Liver (tissue), 3 donors: ENCODE data around the gene MAP3K20.

Experiments used
- ATF3 ChIP-seq: IDR thresholded peaks from 2 replicates; pipeline ENCODE4 v1.6.1; 2016; ENCODE audit warnings: antibody characterized with exemption
- EGR1 ChIP-seq, 2 donors: IDR thresholded peaks; 2 replicates each; pipeline ENCODE4 v1.6.1; 2016 to 2018; ENCODE audit warnings: antibody characterized with exemption in 2 of 2, low read depth in 2 of 2
- FOXA1 ChIP-seq: IDR thresholded peaks from 2 replicates; pipeline ENCODE4 v1.6.1; 2016; ENCODE audit warnings: antibody characterized with exemption
- GABPA ChIP-seq, 2 donors: IDR thresholded peaks in 1 of 2; conservative IDR thresholded peaks in 1 of 2; 2 replicates each; pipeline ENCODE4 v1.6.1; 2016; ENCODE audit warnings: antibody characterized with exemption in 2 of 2, mild to moderate bottlenecking in 1 of 2, moderate library complexity in 1 of 2
- HNF4A ChIP-seq, 2 donors: conservative IDR thresholded peaks; 2 replicates each; pipeline ENCODE4 v1.6.1; 2016; ENCODE audit warnings: antibody characterized with exemption in 2 of 2, mild to moderate bottlenecking in 2 of 2
- RAD21 ChIP-seq, 2 donors: IDR thresholded peaks; 2 replicates each; pipeline ENCODE4 v1.6.1; 2016; ENCODE audit warnings: antibody characterized with exemption in 2 of 2, mild to moderate bottlenecking in 2 of 2
- REST ChIP-seq: IDR thresholded peaks from 2 replicates; pipeline ENCODE4 v1.6.1; 2016; ENCODE audit warnings: antibody characterized with exemption, mild to moderate bottlenecking
- RXRA ChIP-seq, 2 donors: IDR thresholded peaks; 2 replicates each; pipeline ENCODE4 v1.6.1; 2017 to 2018; ENCODE audit warnings: antibody characterized with exemption in 2 of 2, mild to moderate bottlenecking in 1 of 2
- SP1 ChIP-seq: IDR thresholded peaks from 2 replicates; pipeline ENCODE4 v1.6.1; 2018; ENCODE audit warnings: antibody characterized with exemption, mild to moderate bottlenecking
- TAF1 ChIP-seq: conservative IDR thresholded peaks from 2 replicates; pipeline ENCODE4 v1.6.1; 2016; ENCODE audit warnings: antibody characterized with exemption, mild to moderate bottlenecking
- YY1 ChIP-seq: IDR thresholded peaks from 2 replicates; pipeline ENCODE4 v1.6.1; 2016; ENCODE audit warnings: antibody characterized with exemption, mild to moderate bottlenecking
- TF ChIP-seq, protein P1 (sequence below): fragments of 150-350 bp; IDR thresholded peaks from 2 replicates; pipeline ENCODE4 v1.5.1; 2017; ENCODE audit warnings: improper control_type of control experiment, low read depth, low read length; ENCODE audit not compliant: missing input control
- TF ChIP-seq, protein P2 (sequence below): IDR thresholded peaks from 2 replicates; pipeline ENCODE4 v1.6.1; 2016; ENCODE audit warnings: antibody characterized with exemption
- TF ChIP-seq, protein P3 (sequence below): IDR thresholded peaks from 2 replicates; pipeline ENCODE4 v1.6.1; 2016; ENCODE audit warnings: antibody characterized with exemption
- donor health status: healthy.
- donor health status: healthy.

DNA sequence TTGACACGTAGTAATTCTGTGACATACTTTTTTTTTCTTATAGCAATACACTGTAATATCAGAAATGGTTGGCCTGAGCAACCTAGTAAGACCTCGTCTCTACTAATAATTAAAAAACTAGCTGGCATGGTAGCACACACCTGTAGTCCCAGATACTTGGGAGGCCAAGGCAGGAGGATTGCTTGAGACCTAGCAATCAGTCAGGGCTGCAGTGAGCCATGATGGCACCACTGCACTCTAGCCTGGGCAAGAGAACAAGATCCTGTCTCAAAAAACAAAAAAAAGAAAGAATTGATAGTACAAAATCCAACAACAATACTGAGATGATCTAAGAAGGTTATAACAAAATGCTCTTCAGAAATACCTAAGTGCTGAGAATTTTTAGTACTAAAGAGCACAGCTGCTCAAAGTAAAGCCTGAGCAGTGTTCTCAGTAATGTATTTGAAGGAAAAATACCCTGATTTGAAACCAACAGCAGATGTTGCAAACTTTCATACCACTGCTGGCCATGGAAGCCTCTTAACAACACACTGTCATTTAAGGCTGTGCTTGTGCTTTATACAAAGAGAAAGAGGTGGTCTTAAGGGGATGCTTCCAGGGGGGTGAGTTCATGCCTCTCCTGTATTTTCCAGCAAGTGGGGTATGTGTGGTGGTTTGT lies 146.4 kb downstream of the MAP3K20 start:
- TF ChIP-seq TAF1, result no peak
- TF ChIP-seq, protein P1, sequence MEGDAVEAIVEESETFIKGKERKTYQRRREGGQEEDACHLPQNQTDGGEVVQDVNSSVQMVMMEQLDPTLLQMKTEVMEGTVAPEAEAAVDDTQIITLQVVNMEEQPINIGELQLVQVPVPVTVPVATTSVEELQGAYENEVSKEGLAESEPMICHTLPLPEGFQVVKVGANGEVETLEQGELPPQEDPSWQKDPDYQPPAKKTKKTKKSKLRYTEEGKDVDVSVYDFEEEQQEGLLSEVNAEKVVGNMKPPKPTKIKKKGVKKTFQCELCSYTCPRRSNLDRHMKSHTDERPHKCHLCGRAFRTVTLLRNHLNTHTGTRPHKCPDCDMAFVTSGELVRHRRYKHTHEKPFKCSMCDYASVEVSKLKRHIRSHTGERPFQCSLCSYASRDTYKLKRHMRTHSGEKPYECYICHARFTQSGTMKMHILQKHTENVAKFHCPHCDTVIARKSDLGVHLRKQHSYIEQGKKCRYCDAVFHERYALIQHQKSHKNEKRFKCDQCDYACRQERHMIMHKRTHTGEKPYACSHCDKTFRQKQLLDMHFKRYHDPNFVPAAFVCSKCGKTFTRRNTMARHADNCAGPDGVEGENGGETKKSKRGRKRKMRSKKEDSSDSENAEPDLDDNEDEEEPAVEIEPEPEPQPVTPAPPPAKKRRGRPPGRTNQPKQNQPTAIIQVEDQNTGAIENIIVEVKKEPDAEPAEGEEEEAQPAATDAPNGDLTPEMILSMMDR, result no peak
- TF ChIP-seq SP1, result no peak
- TF ChIP-seq GABPA (IDR thresholded peaks at IDR 0.05 in 1 of 2, conservative IDR thresholded peaks at IDR 0.05 in 1 of 2), result no peak
- TF ChIP-seq, protein P2, sequence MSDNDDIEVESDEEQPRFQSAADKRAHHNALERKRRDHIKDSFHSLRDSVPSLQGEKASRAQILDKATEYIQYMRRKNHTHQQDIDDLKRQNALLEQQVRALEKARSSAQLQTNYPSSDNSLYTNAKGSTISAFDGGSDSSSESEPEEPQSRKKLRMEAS, result no peak
- no peak for TF ChIP-seq REST
- TF ChIP-seq RAD21 (IDR thresholded peaks at IDR 0.05), result no peak
- no peak for TF ChIP-seq FOXA1
- TF ChIP-seq RXRA (IDR thresholded peaks at IDR 0.05), result no peak
- TF ChIP-seq ATF3, result no peak
- no peak for TF ChIP-seq YY1
- TF ChIP-seq, protein P3, sequence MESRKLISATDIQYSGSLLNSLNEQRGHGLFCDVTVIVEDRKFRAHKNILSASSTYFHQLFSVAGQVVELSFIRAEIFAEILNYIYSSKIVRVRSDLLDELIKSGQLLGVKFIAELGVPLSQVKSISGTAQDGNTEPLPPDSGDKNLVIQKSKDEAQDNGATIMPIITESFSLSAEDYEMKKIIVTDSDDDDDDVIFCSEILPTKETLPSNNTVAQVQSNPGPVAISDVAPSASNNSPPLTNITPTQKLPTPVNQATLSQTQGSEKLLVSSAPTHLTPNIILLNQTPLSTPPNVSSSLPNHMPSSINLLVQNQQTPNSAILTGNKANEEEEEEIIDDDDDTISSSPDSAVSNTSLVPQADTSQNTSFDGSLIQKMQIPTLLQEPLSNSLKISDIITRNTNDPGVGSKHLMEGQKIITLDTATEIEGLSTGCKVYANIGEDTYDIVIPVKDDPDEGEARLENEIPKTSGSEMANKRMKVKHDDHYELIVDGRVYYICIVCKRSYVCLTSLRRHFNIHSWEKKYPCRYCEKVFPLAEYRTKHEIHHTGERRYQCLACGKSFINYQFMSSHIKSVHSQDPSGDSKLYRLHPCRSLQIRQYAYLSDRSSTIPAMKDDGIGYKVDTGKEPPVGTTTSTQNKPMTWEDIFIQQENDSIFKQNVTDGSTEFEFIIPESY, result no peak
- no peak for TF ChIP-seq HNF4A (conservative IDR thresholded peaks at IDR 0.05)
- no peak for TF ChIP-seq EGR1 (IDR thresholded peaks at IDR 0.05; ENCODE audit: low read depth in 2 of 2)
